BE2C (cell line): ENCODE measurements around the gene EXOC6B.
"Not testable (repeated sequence)": the region's sequence is repeated elsewhere in the genome, so short reads cannot be mapped to it uniquely, and the experiment has no call there.

Experiments
- DNase-seq: peaks from one replicate; pipeline ENCODE4 v3.0.0-alpha.2; 2020
- H3K27me3 ChIP-seq: fragments of 250-450 bp; sonication (Bioruptor Pico); 2 replicates; pipeline ENCODE4 v1.5.1; 2020; ENCODE audit warnings: mild to moderate bottlenecking
- H3K36me3 ChIP-seq: fragments of 250-450 bp; sonication (Bioruptor Pico); 2 replicates; pipeline ENCODE4 v1.5.1; 2020; ENCODE audit warnings: mild to moderate bottlenecking
- H3K4me1 ChIP-seq: fragments of 250-450 bp; sonication (Bioruptor Pico); 2 replicates; pipeline ENCODE4 v1.5.1; 2020
- H3K4me3 ChIP-seq: 2 replicates; pipeline ENCODE4 v1.5.1; 2011; ENCODE audit warnings: low read depth, low read length
- H3K9me3 ChIP-seq: fragments of 250-450 bp; sonication (Bioruptor Pico); 2 replicates; pipeline ENCODE4 v1.5.1; 2020
- CTCF ChIP-seq: IDR thresholded peaks from 2 replicates; pipeline ENCODE4 v1.5.1; 2012; ENCODE audit warnings: mild to moderate bottlenecking, low read depth, low read length

The EXOC6B gene

GRCh38 chr2:72573232-72573631, 252.6 kb downstream of the EXOC6B start:
- H3K27me3 ChIP-seq, result no peaks in the 10 kb centered on the region
- H3K36me3 ChIP-seq, result no peaks in the 10 kb centered on the region
- H3K4me3 ChIP-seq, result no peak overlapping the region
- no peak for DNase-seq
- H3K9me3 ChIP-seq, result no peaks in the 10 kb centered on the region
- no peaks in the 10 kb centered on the region for H3K4me1 ChIP-seq
- TF ChIP-seq CTCF, result no peak

GRCh38 chr2:72572501-72572900, 253.3 kb downstream of the EXOC6B start:
- no peak for TF ChIP-seq CTCF

GRCh38 chr2:72570413-72570812, 255.4 kb downstream of the EXOC6B start:
- DNase-seq, result no peak
- Histone ChIP-seq H3K4me1 (no peaks in the 10 kb centered on the region), H3K4me3 (no peak overlapping the region), H3K36me3 (no peaks in the 10 kb centered on the region), H3K9me3 (no peaks in the 10 kb centered on the region), H3K27me3 (no peaks in the 10 kb centered on the region)
- no peak for TF ChIP-seq CTCF

More at GRCh38 chr2:72572501-72572900, 253.3 kb downstream of the EXOC6B start:
- no peaks in the 10 kb centered on the region for H3K27me3 ChIP-seq
- H3K36me3 ChIP-seq, result no peaks in the 10 kb centered on the region
- H3K4me1 ChIP-seq, result no peaks in the 10 kb centered on the region
- no peak for DNase-seq
- H3K4me3 ChIP-seq, result no peak overlapping the region
- H3K9me3 ChIP-seq, result no peaks in the 10 kb centered on the region

GRCh38 chr2:72562451-72563153, 263.2 kb downstream of the EXOC6B start:
- Histone ChIP-seq H3K4me3 (no peak overlapping the region), H3K9me3 (no peaks in the 10 kb centered on the region), H3K27me3 (no peaks in the 10 kb centered on the region), H3K36me3 (no peaks in the 10 kb centered on the region), H3K4me1 (no peaks in the 10 kb centered on the region)
- no peak for DNase-seq
- TF ChIP-seq CTCF, result no peak

GRCh38 chr2:72561621-72562318, 264.1 kb downstream of the EXOC6B start:
- Histone ChIP-seq H3K36me3 (no peaks in the 10 kb centered on the region), H3K27me3 (no peaks in the 10 kb centered on the region), H3K4me3 (no peak overlapping the region), H3K4me1 (no peaks in the 10 kb centered on the region), H3K9me3 (no peaks in the 10 kb centered on the region)
- no peak for TF ChIP-seq CTCF
- no peak for DNase-seq

- Histone ChIP-seq H3K4me3 (no peak overlapping the region), H3K27me3 (no peaks in the 10 kb centered on the region), H3K4me1 (no peaks in the 10 kb centered on the region), H3K9me3 (no peaks in the 10 kb centered on the region), H3K36me3 (no peaks in the 10 kb centered on the region)
- TF ChIP-seq CTCF, result no peak
- DNase-seq, result no peak
Observed at GRCh38 chr2:72555943-72556342, 269.9 kb downstream of the EXOC6B start.

- DNase-seq, H3K4me1 ChIP-seq, H3K27me3 ChIP-seq, H3K9me3 ChIP-seq, H3K4me3 ChIP-seq, H3K36me3 ChIP-seq: not testable (repeated sequence)
Observed at GRCh38 chr2:72555363-72555762, 270.5 kb downstream of the EXOC6B start.

- DNase-seq, H3K36me3 ChIP-seq, H3K4me1 ChIP-seq, H3K9me3 ChIP-seq, H3K4me3 ChIP-seq, H3K27me3 ChIP-seq: not testable (repeated sequence)
Observed at GRCh38 chr2:72554910-72555309, 270.9 kb downstream of the EXOC6B start.
